NCI-H748 (cell line): ENCODE results near the gene TANC2.
A peak's percentile ranks its signal among the peaks of the same experiment; 100 is the strongest.

Source experiments
- DNase-seq: peaks from one replicate; lab custom pipeline; 2025; ENCODE audit not compliant: unreplicated experiment; lab: John Stamatoyannopoulos, UW

TANC2 gene

GRCh38 chr17:62999736-63000135, 33.7 kb downstream of the TANC2 start:
- DNase-seq = peak; percentile 21

- DNase-seq = no peak
Measured at GRCh38 chr17:63001689-63002394, 35.8 kb downstream of the TANC2 start.

- DNase-seq = no peak
Measured at GRCh38 chr17:63002625-63003024, 36.6 kb downstream of the TANC2 start.

GRCh38 chr17:63015824-63016223, 49.8 kb downstream of the TANC2 start:
- no peak for DNase-seq
